LoVo (cell line): ENCODE data around the gene USP17L15.
"Not testable (repeated sequence)": the region's sequence is repeated elsewhere in the genome, so short reads cannot be mapped to it uniquely, and the experiment has no call there.

ENCODE experiments used
- DNase-seq: peaks from one replicate; pipeline ENCODE4 v3.0.0-alpha.2; 2016; ENCODE audit warnings: low spot score

The USP17L15 gene, protein sequence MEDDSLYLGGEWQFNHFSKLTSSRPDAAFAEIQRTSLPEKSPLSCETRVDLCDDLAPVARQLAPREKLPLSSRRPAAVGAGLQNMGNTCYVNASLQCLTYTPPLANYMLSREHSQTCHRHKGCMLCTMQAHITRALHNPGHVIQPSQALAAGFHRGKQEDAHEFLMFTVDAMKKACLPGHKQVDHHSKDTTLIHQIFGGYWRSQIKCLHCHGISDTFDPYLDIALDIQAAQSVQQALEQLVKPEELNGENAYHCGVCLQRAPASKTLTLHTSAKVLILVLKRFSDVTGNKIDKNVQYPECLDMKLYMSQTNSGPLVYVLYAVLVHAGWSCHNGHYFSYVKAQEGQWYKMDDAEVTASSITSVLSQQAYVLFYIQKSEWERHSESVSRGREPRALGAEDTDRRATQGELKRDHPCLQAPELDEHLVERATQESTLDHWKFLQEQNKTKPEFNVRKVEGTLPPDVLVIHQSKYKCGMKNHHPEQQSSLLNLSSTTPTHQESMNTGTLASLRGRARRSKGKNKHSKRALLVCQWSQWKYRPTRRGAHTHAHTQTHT

DNA sequence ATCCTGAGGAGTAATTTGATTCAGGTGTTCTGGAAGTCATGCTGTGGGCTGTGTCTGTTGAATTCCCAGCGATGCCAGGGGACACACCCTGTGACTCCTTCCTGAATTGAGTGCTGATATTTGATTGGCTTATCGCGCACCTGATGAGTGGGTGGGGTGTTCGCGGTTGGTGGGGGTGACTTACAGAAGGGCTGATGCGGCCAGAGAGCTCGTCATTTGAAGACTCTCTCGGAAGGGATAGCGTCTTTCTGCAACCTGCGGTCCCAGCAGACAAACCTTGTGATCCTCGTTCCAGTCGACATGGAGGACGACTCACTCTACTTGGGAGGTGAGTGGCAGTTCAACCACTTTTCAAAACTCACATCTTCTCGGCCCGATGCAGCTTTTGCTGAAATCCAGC lies at the start of gene USP17L15:
Gene USP17L15, plus strand, starts transcription at position 301 of the 400 bp plus-strand sequence. Its CDS starts 0 bp downstream, at position 301.
- DNase-seq, result not testable (repeated sequence)

DNA sequence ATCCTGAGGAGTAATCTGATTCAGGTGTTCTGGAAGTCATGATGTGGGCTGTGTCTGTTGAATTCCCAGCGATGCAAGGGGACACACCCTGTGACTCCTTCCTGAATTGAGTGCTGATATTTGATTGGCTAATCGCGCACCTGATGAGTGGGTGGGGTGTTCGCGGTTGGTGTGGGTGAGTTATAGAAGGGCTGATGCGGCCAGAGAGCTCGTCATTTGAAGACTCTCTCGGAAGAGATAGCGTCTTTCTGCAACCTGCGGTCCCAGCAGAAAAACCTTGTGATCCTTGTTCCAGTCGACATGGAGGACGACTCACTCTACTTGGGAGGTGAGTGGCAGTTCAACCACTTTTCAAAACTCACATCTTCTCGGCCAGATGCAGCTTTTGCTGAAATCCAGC lies 23.8 kb upstream of the USP17L15 start, which contains the start of gene USP17L10:
Gene USP17L10, plus strand, starts transcription at position 301 of the 400 bp plus-strand sequence. Its CDS starts 0 bp downstream, at position 301.
- DNase-seq, result not testable (repeated sequence)

DNA sequence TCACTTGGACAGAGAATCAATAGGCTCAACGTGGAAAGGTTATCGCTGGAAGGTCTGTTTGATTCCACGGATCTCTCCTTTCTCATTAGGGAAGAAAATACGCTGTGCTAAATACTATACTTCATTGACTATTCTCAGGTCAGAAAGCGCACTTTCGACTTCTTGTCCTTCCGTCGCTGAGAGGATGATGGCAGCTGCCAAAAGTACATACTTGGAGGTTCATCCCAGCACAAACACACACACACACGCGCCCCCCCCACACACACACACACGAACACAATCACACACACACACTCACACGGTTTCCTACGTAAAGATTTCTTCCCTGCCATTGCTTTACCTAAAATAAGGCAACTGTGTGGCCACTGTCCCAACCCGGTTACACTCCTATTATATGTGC lies 19.5 kb upstream of the USP17L15 start:
- not testable (repeated sequence) for DNase-seq

DNA sequence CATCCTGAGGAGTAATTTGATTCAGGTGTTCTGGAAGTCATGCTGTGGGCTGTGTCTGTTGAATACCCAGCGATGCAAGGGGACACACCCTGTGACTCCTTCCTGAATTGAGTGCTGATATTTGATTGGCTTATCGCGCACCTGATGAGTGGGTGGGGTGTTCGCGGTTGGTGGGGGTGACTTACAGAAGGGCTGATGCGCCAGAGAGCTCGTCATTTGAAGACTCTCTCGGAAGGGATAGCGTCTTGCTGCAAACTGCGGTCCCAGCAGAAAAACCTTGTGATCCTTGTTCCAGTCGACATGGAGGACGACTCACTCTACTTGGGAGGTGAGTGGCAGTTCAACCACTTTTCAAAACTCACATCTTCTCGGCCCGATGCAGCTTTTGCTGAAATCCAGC lies 19.1 kb upstream of the USP17L15 start, which contains the start of gene USP17L11:
Gene USP17L11, plus strand, starts transcription at position 301 of the 400 bp plus-strand sequence. Its CDS starts 0 bp downstream, at position 301.
- DNase-seq, result not testable (repeated sequence)

DNA sequence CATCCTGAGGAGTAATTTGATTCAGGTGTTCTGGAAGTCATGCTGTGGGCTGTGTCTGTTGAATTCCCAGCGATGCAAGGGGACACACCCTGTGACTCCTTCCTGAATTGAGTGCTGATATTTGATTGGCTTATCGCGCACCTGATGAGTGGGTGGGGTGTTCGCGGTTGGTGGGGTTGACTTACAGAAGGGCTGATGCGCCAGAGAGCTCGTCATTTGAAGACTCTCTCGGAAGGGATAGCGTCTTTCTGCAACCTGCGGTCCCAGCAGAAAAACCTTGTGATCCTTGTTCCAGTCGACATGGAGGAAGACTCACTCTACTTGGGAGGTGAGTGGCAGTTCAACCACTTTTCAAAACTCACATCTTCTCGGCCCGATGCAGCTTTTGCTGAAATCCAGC lies 14.3 kb upstream of the USP17L15 start, which contains the start of gene USP17L12:
Gene USP17L12, plus strand, starts transcription at position 301 of the 400 bp plus-strand sequence. Its CDS starts 0 bp downstream, at position 301.
- not testable (repeated sequence) for DNase-seq

DNA sequence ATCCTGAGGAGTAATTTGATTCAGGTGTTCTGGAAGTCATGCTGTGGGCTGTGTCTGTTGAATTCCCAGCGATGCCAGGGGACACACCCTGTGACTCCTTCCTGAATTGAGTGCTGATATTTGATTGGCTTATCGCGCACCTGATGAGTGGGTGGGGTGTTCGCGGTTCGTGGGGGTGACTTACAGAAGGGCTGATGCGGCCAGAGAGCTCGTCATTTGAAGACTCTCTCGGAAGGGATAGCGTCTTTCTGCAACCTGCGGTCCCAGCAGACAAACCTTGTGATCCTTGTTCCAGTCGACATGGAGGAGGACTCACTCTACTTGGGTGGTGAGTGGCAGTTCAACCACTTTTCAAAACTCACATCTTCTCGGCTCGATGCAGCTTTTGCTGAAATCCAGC lies 9.6 kb upstream of the USP17L15 start, which contains the start of gene USP17L13:
Gene USP17L13, plus strand, starts transcription at position 301 of the 400 bp plus-strand sequence. Its CDS starts 0 bp downstream, at position 301.
- DNase-seq, result not testable (repeated sequence)

DNA sequence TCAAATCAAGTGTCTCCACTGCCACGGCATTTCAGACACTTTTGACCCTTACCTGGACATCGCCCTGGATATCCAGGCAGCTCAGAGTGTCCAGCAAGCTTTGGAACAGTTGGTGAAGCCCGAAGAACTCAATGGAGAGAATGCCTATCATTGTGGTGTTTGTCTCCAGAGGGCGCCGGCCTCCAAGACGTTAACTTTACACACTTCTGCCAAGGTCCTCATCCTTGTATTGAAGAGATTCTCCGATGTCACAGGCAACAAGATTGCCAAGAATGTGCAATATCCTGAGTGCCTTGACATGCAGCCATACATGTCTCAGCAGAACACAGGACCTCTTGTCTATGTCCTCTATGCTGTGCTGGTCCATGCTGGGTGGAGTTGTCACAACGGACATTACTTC lies 3.9 kb upstream of the USP17L15 start:
- not testable (repeated sequence) for DNase-seq

DNA sequence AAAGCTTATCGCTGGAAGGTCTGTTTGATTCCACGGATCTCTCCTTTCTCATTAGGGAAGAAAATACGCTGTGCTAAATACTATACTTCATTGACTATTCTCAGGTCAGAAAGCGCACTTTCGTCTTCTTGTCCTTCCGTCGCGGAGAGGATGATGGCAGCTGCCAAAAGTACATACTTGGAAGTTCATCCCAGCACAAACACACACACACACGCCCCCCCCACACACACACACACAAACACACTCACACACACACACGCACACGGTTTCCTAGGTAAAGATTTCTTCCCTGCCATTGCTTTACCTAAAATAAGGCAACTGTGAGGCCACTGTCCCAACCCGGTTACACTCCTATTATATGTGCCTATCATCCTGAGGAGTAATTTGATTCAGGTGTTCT lies 4.3 kb downstream of the USP17L15 start:
- DNase-seq, result not testable (repeated sequence)

DNA sequence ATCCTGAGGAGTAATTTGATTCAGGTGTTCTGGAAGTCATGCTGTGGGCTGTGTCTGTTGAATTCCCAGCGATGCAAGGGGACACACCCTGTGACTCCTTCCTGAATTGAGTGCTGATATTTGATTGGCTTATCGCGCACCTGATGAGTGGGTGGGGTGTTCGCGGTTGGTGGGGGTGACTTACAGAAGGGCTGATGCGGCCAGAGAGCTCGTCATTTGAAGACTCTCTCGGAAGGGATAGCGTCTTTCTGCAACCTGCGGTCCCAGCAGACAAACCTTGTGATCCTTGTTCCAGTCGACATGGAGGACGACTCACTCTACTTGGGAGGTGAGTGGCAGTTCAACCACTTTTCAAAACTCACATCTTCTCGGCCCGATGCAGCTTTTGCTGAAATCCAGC lies 9.4 kb downstream of the USP17L15 start, which contains the start of gene USP17L17:
Gene USP17L17, plus strand, starts transcription at position 301 of the 400 bp plus-strand sequence. Its CDS starts 0 bp downstream, at position 301.
- DNase-seq, result not testable (repeated sequence)

DNA sequence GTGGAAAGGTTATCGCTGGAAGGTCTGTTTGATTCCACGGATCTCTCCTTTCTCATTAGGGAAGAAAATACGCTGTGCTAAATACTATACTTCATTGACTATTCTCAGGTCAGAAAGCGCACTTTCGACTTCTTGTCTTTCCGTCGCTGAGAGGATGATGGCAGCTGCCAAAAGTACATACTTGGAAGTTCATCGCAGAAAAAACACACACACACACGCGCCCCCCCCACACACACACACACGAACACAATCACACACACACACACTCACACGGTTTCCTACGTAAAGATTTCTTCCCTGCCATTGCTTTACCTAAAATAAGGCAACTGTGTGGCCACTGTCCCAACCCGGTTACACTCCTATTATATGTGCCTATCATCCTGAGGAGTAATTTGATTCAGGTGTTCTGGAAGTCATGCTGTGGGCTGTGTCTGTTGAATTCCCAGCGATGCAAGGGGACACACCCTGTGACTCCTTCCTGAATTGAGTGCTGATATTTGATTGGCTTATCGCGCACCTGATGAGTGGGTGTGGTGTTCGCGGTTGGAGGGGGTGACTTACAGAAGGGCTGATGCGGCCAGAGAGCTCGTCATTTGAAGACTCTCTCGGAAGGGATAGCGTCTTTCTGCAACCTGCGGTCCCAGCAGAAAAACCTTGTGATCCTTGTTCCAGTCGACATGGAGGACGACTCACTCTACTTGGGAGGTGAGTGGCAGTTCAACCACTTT lies 13.9 kb downstream of the USP17L15 start, which contains the start of gene USP17L18:
Gene USP17L18, plus strand, starts transcription at position 678 of the 728 bp plus-strand sequence. Its CDS starts 0 bp downstream, at position 678.
- not testable (repeated sequence) for DNase-seq

DNA sequence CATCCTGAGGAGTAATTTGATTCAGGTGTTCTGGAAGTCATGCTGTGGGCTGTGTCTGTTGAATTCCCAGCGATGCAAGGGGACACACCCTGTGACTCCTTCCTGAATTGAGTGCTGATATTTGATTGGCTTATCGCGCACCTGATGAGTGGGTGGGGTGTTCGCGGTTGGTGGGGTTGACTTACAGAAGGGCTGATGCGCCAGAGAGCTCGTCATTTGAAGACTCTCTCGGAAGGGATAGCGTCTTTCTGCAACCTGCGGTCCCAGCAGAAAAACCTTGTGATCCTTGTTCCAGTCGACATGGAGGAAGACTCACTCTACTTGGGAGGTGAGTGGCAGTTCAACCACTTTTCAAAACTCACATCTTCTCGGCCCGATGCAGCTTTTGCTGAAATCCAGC lies 18.9 kb downstream of the USP17L15 start, which contains the start of gene USP17L19:
Gene USP17L19, plus strand, starts transcription at position 301 of the 400 bp plus-strand sequence. Its CDS starts 0 bp downstream, at position 301.
- DNase-seq, result not testable (repeated sequence)

DNA sequence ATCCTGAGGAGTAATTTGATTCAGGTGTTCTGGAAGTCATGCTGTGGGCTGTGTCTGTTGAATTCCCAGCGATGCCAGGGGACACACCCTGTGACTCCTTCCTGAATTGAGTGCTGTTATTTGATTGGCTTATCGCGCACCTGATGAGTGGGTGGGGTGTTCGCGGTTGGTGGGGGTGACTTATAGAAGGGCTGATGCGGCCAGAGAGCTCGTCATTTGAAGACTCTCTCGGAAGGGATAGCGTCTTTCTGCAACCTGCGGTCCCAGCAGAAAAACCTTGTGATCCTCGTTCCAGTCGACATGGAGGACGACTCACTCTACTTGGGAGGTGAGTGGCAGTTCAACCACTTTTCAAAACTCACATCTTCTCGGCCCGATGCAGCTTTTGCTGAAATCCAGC lies 23.6 kb downstream of the USP17L15 start, which contains the start of gene USP17L20:
Gene USP17L20, plus strand, starts transcription at position 301 of the 400 bp plus-strand sequence. Its CDS starts 0 bp downstream, at position 301.
- DNase-seq, result not testable (repeated sequence)

DNA sequence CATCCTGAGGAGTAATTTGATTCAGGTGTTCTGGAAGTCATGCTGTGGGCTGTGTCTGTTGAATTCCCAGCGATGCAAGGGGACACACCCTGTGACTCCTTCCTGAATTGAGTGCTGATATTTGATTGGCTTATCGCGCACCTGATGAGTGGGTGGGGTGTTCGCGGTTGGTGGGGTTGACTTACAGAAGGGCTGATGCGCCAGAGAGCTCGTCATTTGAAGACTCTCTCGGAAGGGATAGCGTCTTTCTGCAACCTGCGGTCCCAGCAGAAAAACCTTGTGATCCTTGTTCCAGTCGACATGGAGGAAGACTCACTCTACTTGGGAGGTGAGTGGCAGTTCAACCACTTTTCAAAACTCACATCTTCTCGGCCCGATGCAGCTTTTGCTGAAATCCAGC lies 28.4 kb downstream of the USP17L15 start, which contains the start of gene USP17L21:
Gene USP17L21, plus strand, starts transcription at position 301 of the 400 bp plus-strand sequence. Its CDS starts 0 bp downstream, at position 301.
- not testable (repeated sequence) for DNase-seq

DNA sequence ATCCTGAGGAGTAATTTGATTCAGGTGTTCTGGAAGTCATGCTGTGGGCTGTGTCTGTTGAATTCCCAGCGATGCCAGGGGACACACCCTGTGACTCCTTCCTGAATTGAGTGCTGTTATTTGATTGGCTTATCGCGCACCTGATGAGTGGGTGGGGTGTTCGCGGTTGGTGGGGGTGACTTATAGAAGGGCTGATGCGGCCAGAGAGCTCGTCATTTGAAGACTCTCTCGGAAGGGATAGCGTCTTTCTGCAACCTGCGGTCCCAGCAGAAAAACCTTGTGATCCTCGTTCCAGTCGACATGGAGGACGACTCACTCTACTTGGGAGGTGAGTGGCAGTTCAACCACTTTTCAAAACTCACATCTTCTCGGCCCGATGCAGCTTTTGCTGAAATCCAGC lies 33.1 kb downstream of the USP17L15 start, which contains the start of gene USP17L22:
Gene USP17L22, plus strand, starts transcription at position 301 of the 400 bp plus-strand sequence. Its CDS starts 0 bp downstream, at position 301.
- DNase-seq, result not testable (repeated sequence)

DNA sequence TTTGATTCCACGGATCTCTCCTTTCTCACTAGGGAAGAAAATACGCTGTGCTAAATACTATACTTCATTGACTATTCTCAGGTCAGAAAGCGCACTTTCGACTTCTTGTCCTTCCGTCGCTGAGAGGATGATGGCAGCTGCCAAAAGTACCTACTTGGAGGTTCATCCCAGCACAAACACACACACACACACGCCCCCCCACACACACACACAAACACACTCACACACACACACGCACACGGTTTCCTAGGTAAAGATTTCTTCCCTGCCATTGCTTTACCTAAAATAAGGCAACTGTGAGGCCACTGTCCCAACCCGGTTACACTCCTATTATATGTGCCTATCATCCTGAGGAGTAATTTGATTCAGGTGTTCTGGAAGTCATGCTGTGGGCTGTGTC lies 37.5 kb downstream of the USP17L15 start:
- DNase-seq, result not testable (repeated sequence)
